H9 (cell line): ENCODE measurements around the gene STAB2. TPM values are rescaled to one million over a fixed set of nuclear protein-coding genes. Genes with fewer than 3 reads are reported as not detected.

Experiments used
- DNase-seq: peaks from one replicate; pipeline ENCODE4 v3.0.0-alpha.2; 2017
- H2AFZ ChIP-seq: one replicate; pipeline ENCODE4 v1.6.1; 2013; ENCODE audit warnings: mild to moderate bottlenecking, low read length, control low read depth, moderate library complexity
- H2AK5ac ChIP-seq: 2 replicates; pipeline ENCODE4 v1.6.1; 2013; ENCODE audit warnings: low read length, control low read depth, mixed read lengths; ENCODE audit not compliant: insufficient read length
- H2BK120ac ChIP-seq: one replicate; pipeline ENCODE4 v1.6.1; 2013; ENCODE audit warnings: low read depth, mild to moderate bottlenecking, low read length, control low read depth, inconsistent platforms; ENCODE audit not compliant: poor library complexity, severe bottlenecking
- H2BK12ac ChIP-seq: 2 replicates; pipeline ENCODE4 v1.6.1; 2013; ENCODE audit warnings: low read length, control low read depth, mixed read lengths, low read depth; ENCODE audit not compliant: insufficient read length
- H2BK15ac ChIP-seq: 2 replicates; pipeline ENCODE4 v1.6.1; 2013; ENCODE audit warnings: low read depth, low read length, control low read depth
- H2BK20ac ChIP-seq: one replicate; pipeline ENCODE4 v1.6.1; 2013; ENCODE audit warnings: low read depth, mild to moderate bottlenecking, low read length, control low read depth, inconsistent platforms; ENCODE audit not compliant: poor library complexity, severe bottlenecking
- H2BK5ac ChIP-seq: 2 replicates; pipeline ENCODE4 v1.6.1; 2013; ENCODE audit warnings: low read length, control low read depth, mixed read lengths; ENCODE audit not compliant: insufficient read length
- H3K14ac ChIP-seq: 2 replicates; pipeline ENCODE4 v1.6.1; 2013; ENCODE audit warnings: low read length, control low read depth; ENCODE audit not compliant: insufficient read depth
- H3K18ac ChIP-seq: 2 replicates; pipeline ENCODE4 v1.6.1; 2013; ENCODE audit warnings: low read depth, mild to moderate bottlenecking, mixed read lengths, low read length, control low read depth; ENCODE audit not compliant: insufficient read length
- H3K23ac ChIP-seq: 2 replicates; pipeline ENCODE4 v1.6.1; 2013; ENCODE audit warnings: low read length, control low read depth, mixed read lengths, low read depth; ENCODE audit not compliant: insufficient read length
- H3K23me2 ChIP-seq: 2 replicates; pipeline ENCODE4 v1.6.1; 2013; ENCODE audit warnings: low read depth, mild to moderate bottlenecking, mixed read lengths, low read length, control low read depth; ENCODE audit not compliant: insufficient read length, poor library complexity, severe bottlenecking
- H3K27ac ChIP-seq: 2 replicates; pipeline ENCODE4 v1.5.1; 2013; ENCODE audit warnings: low read length, control low read depth, mixed read lengths, low read depth; ENCODE audit not compliant: insufficient read length
- H3K27me3 ChIP-seq: 2 replicates; pipeline ENCODE4 v1.6.1; 2013; ENCODE audit warnings: low read length, control low read depth, inconsistent platforms; ENCODE audit not compliant: insufficient read depth
- H3K4ac ChIP-seq: 2 replicates; pipeline ENCODE4 v1.6.1; 2013; ENCODE audit warnings: low read depth, mild to moderate bottlenecking, control low read depth, inconsistent platforms, low read length, moderate library complexity
- H3K4me1 ChIP-seq: 2 replicates; pipeline ENCODE4 v1.6.1; 2013; ENCODE audit warnings: low read length, control low read depth, inconsistent platforms; ENCODE audit not compliant: insufficient read depth
- H3K4me2 ChIP-seq: 2 replicates; pipeline ENCODE4 v1.6.1; 2013; ENCODE audit warnings: low read length, control low read depth, mixed read lengths; ENCODE audit not compliant: insufficient read length, insufficient read depth
- H3K56ac ChIP-seq: 2 replicates; pipeline ENCODE4 v1.6.1; 2013; ENCODE audit warnings: low read depth, mild to moderate bottlenecking, mixed read lengths, low read length, control low read depth; ENCODE audit not compliant: insufficient read length
- H3K79me1 ChIP-seq: 2 replicates; pipeline ENCODE4 v1.6.1; 2013; ENCODE audit warnings: low read depth, mild to moderate bottlenecking, moderate library complexity, low read length, control low read depth, inconsistent platforms; ENCODE audit not compliant: insufficient read depth, poor library complexity, severe bottlenecking
- H3K79me2 ChIP-seq: 2 replicates; pipeline ENCODE4 v1.6.1; 2013; ENCODE audit warnings: low read length, control low read depth, inconsistent platforms; ENCODE audit not compliant: insufficient read depth
- H3K9ac ChIP-seq: 2 replicates; pipeline ENCODE4 v1.6.1; 2013; ENCODE audit warnings: low read length, control low read depth, mixed read lengths; ENCODE audit not compliant: insufficient read length; ENCODE audit errors: extremely low read depth
- H3K9me3 ChIP-seq: one replicate; pipeline ENCODE4 v1.6.1; 2013; ENCODE audit warnings: low read depth, low read length, inconsistent platforms; ENCODE audit not compliant: control insufficient read depth
- H3T11ph ChIP-seq: one replicate; pipeline ENCODE4 v1.6.1; 2013; ENCODE audit warnings: mild to moderate bottlenecking, low read length, control low read depth, inconsistent platforms
- H4K20me1 ChIP-seq: one replicate; pipeline ENCODE4 v1.6.1; 2013; ENCODE audit not compliant: control insufficient read depth, insufficient read length, insufficient read depth
- H4K5ac ChIP-seq: 2 replicates; pipeline ENCODE4 v1.6.1; 2013; ENCODE audit warnings: low read depth, mild to moderate bottlenecking, mixed read lengths, low read length, control low read depth; ENCODE audit not compliant: insufficient read length
- H4K8ac ChIP-seq: replicated peaks from 2 replicates; pipeline ENCODE4 v1.6.1; 2013; ENCODE audit warnings: low read length, control low read depth, mixed read lengths, low read depth; ENCODE audit not compliant: insufficient read length
- H4K91ac ChIP-seq: 2 replicates; pipeline ENCODE4 v1.6.1; 2013; ENCODE audit warnings: low read depth, mild to moderate bottlenecking, moderate library complexity, mixed read lengths, low read length, control low read depth; ENCODE audit not compliant: insufficient read length
- H3K27ac Mint-ChIP-seq, 3 experiments: 2 replicates in 2 of 3; 3 replicates in 1 of 3; pipeline ENCODE4 v1.8.0; 2020 to 2021; ENCODE audit warnings: mixed read lengths in 3 of 3, mild to moderate bottlenecking in 1 of 3, moderate library complexity in 1 of 3
- H3K27me3 Mint-ChIP-seq: 2 replicates; pipeline ENCODE4 v1.8.0; 2021; ENCODE audit warnings: low read depth, mild to moderate bottlenecking, moderate library complexity, mixed read lengths
- H3K36me3 Mint-ChIP-seq, 3 experiments: 2 replicates in 2 of 3; 3 replicates in 1 of 3; pipeline ENCODE4 v1.8.0; 2020 to 2021; ENCODE audit warnings: low read depth in 3 of 3, mixed read lengths in 3 of 3; ENCODE audit not compliant: insufficient read depth in 1 of 3
- H3K4me1 Mint-ChIP-seq, 2 experiments: 2 replicates each; pipeline ENCODE4 v1.8.0; 2020; ENCODE audit warnings: mixed read lengths in 2 of 2
- H3K4me3 Mint-ChIP-seq, 2 experiments: 2 replicates in 1 of 2; 3 replicates in 1 of 2; pipeline ENCODE4 v1.8.0; 2020 to 2021; ENCODE audit warnings: mild to moderate bottlenecking in 2 of 2, mixed read lengths in 2 of 2, moderate library complexity in 1 of 2
- H3K9me3 Mint-ChIP-seq, 2 experiments: 2 replicates in 1 of 2; 3 replicates in 1 of 2; pipeline ENCODE4 v1.8.0; 2020; ENCODE audit warnings: mild to moderate bottlenecking in 2 of 2, mixed read lengths in 2 of 2, moderate library complexity in 1 of 2
- CTCF ChIP-seq: fragments of 200-600 bp; sonication (generic); conservative IDR thresholded peaks from 3 replicates; pipeline ENCODE4 v1.8.0; 2021; ENCODE audit warnings: antibody characterized with exemption, mild to moderate bottlenecking
- WGBS: extraction: QIAGEN DNeasy Blood & Tissue Kit; methylation state at CpG from one replicate; pipeline ENCODE4 v1.1.7; 2013; ENCODE audit warnings: missing lambda C conversion rate, low lambda C conversion rate, mixed read lengths; ENCODE audit not compliant: insufficient read length; ENCODE audit errors: extremely low coverage; 5-methylcytosine and 5-hydroxymethylcytosine counted together
- total RNA-seq: library from RNA; stranded (reverse); gene quantifications from 2 replicates; pipeline ENCODE4 v1.2.1, GENCODE V29; 2021

STAB2 gene
- total RNA-seq, 1 experiment from 2014 or later, result 0.02 TPM

GRCh38 chr12:103765322-103765721 is 178.2 kb downstream of the STAB2 start:
- no peak overlapping the region for H3K4ac ChIP-seq
- peaks cover 2% of the 10 kb centered on the region; the same call in 1 of the 2 replicates for H3K4me1 ChIP-seq
- no peak overlapping the region for H4K91ac ChIP-seq
- H3K27me3 ChIP-seq, result no peaks in the 10 kb centered on the region
- no peak overlapping the region for H3T11ph ChIP-seq
- WGBS, result no CpG with 5 or more reads among the region's 5 CpGs
- TF ChIP-seq CTCF, result no peak
- H4K8ac ChIP-seq, result no peak overlapping the region
- no peak overlapping the region for H3K18ac ChIP-seq
- H3K23ac ChIP-seq, result no peak overlapping the region
- H3K9ac ChIP-seq, result no peak overlapping the region
- Mint-ChIP-seq H3K9me3 (no peaks in the 10 kb centered on the region), H3K27ac (no peak overlapping the region), H3K4me1 (peaks cover 12 to 14% of the 10 kb centered on the region in 2 experiments), H3K27me3 (no peaks in the 10 kb centered on the region), H3K36me3 (peaks cover 6 to 15% (median 8%) of the 10 kb centered on the region in 3 experiments; a peak in 6 of 7 replicates), H3K4me3 (no peak overlapping the region)
- H3K79me2 ChIP-seq, result no peaks in the 10 kb centered on the region
- H2BK12ac ChIP-seq, result no peak overlapping the region
- no peak overlapping the region for H2AFZ ChIP-seq
- no peak overlapping the region for H4K5ac ChIP-seq
- H3K14ac ChIP-seq, result no peak overlapping the region
- H3K27ac ChIP-seq, result no peak overlapping the region
- H2BK20ac ChIP-seq, result no peak overlapping the region
- no peaks in the 10 kb centered on the region for H4K20me1 ChIP-seq
- H2BK120ac ChIP-seq, result no peak overlapping the region
- H2BK15ac ChIP-seq, result no peak overlapping the region
- no peak for DNase-seq
- H3K56ac ChIP-seq, result no peak overlapping the region
- no peaks in the 10 kb centered on the region for H3K23me2 ChIP-seq
- no peaks in the 10 kb centered on the region for H3K79me1 ChIP-seq
- no peak overlapping the region for H2AK5ac ChIP-seq
- no peaks in the 10 kb centered on the region for H3K9me3 ChIP-seq
- no peak overlapping the region for H2BK5ac ChIP-seq
- H3K4me2 ChIP-seq, result no peak overlapping the region
